UCSD-AML1 (cell line): Measurements from ENCODE around the gene LTBP4.
A peak's percentile ranks its signal among the peaks of the same experiment; 100 is the strongest.
"Not testable (repeated sequence)": the region's sequence is repeated elsewhere in the genome, so short reads cannot be mapped to it uniquely, and the experiment has no call there.

Experiments used
- DNase-seq: peaks from one replicate; lab custom pipeline; 2025; ENCODE audit not compliant: unreplicated experiment; lab: John Stamatoyannopoulos, UW

The LTBP4 gene

DNA sequence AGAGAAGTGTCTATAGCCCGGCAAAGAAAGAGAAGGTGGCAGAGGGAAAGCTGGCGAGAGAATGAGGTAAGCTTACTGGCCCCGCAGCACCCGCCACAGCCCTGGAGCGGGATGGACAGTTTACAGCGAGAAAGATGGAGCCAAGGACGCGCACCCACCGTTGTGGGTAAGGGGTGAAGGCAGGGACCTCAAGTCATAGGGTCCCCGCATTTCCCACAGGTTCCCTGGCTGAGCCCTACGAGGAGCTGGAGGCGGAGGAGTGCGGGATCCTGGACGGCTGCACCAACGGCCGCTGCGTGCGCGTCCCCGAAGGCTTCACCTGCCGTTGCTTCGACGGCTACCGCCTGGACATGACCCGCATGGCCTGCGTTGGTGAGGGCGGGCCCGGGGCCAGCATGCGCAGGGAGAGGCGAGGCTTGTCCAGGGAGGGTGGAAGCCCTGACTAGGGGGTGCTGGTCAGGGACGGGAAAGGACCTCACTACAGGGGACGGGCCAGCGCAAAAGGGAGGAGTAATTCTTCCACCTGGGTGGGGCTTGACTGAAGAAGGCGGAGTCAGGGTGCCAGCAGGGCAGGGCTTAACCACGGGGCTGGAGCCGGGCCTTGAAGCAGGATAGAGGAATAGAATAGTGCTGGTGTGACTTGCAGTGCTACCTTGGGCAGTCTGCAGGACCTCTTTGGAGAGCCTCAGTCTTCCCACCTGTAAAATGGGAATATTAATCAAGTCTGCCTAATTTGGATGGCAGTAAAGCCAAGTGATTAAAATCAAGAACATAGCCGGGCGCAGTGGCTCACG, 26.5 kb downstream of the LTBP4 start:
- DNase-seq, result no peak

DNA sequence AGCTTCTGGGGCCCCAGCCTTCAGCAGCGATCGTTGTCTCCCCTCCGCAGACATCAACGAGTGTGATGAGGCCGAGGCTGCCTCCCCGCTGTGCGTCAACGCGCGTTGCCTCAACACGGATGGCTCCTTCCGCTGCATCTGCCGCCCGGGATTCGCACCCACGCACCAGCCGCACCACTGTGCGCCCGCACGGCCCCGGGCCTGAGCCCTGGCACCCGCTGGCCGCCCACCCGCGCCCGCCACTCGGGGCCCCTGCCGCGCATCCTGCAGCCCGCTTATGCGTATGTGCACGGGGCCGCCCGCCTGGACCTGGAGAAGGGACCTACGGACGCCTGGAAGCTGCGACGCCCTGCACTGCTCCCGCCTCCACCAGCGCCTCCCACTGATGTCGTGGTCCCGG, 28.2 kb downstream of the LTBP4 start:
- no peak for DNase-seq

DNA sequence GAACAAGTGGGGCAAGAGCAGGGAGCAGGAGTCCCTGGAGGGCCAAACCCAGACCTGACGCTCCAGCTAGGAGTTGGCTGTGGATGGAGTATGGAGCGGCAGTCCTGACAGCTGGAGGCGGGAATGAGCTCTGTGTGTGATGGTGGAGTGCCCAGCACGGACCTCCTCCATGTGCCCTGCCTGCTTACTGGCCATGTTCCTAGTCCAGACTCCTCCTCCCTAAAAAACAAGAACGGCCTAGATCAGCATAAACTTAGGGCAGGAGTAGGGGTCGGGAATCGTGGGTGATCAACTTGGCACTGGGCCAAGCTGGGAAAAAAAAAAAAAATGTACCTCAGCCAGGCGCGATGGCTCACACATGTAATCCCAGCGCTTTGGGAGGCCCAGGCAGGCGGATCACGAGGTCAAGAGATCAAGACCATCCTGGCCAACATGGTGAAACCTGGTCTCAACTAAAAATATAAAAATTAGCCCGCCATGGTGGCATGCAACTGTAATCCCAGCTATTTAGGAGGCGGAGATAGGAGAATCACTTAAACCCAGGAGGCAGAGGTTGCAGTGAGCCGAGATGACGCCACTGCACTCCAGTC, 29.5 kb downstream of the LTBP4 start:
- no peak for DNase-seq

DNA sequence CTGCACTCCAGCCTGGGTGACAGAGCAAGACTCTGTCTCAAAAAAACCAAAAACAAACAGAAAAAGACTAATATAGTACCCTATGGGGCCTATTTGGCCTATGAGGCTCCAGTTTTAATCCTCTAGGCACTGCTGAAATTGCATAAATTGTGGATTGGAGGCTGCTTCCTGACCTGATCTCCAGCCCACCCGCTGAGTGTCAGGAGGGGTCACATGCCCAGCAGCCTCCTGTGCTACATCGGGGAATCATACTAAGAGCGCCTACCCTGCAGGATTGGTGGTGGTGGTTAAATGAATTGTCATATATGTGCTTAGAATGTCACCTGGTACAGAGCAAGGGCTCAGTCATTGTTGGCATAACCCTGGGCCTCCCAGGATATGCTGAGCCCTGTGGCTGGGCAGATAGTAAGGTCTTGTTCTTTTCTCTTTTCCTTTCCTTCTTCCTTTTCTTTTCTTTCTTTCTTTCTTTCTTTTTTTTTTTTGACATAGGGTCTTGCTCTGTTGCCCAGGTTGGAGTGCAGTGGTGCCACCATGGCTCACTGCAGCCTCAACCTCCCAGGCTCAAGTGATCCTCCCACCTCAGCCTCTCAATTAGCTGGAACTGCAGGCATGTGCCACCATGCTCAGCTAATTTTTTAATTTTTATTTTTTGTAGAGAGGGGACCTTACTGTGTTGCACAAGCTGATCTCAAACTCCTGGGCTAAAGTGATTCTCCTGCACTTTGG, 31.3 kb downstream of the LTBP4 start:
- no peak for DNase-seq

DNA sequence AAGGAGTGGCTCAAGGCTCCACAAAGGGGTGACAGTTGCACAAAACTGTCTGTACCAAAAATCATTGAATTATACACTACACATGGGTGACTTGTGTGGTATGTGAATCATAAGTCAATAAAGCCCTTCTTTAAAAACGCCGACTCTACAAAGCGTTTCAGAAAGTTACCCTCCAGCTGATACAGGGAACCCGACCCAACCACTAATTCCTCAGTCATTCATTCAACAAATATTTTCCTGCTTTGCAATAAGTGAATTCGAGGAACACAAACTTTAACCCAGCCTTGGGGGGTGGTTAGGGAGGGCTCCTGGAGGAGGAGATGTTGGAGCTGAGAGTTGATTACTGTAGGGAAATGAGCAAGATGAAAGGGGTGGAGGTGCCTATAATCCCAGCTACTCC, 32.0 kb downstream of the LTBP4 start:
- DNase-seq, result no peak

DNA sequence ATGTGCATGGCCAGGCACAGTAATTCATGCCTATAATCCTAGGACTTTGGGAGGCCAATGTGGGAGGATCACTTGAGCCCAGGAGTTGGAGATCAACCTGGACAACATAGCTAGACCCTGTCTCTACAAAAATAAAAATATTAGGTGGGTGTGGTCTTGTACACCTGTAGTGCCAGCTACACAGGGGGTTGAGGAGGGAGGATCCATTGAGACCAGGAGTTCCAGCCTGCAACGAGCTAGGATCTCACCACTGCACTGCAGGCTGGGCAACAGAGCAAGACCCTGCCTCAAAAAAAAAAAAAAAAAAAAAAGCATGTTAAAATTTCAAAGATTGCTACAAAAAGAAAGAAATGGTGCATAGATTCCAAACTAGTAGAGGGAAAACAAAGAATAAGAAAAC, 37.2 kb downstream of the LTBP4 start:
- DNase-seq, result no peak

DNA sequence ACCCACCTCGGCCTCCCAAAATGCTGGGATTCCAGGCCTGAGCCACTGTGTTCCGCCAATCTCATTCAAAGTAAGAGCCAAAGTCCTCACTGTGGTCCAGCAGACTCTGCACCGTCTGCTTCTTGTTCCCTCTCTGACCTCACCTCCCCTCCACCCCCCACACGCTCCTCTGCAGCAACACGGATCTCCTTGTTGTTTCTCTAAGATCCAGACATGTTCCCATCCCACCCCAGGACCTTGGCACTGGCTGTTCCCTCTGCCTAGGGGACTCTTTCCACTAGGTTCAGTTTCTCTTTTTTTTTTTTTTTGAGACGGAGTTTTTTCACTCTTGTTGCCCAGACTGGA, 38.4 kb downstream of the LTBP4 start:
- DNase-seq, result no peak

DNA sequence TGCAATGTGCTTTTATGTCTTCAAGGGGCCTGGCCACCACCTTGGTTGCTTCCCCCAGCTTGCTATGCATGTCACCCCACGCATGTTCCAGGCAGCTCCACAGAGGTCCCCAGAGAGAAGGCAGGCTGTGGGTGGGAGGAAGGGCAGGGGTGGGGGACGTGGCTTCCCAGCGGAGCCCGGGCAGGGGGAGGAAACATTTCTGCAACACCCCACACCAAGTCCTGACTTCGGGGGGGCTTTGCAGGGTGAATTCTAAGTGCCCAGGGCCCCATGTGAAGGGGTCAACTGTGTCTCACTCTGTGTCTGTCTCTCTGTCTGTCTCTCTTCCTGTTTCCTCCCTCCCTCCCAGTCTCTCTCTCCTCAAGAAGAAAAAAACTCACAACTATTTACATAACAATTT, 39.6 kb downstream of the LTBP4 start:
- peak; percentile 28 for DNase-seq

DNA sequence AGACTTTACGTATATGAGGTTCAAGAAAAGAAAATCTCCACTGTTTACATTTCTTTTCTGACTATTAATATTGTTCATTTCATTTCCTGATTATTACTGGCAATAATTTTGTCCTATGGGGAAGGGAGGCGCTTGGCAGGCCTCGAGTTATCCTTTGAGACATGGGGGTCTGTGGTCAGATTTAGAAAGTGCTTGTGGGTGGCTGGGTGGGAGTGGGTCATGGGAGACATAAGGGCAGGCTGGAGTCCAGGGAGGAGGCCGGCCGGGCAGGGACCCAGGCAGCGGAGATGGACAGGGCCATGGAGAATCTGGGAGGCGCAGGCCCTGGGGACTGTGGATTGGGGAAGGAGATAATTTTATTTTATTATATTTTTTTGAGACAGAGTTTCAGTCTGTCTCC, 40.1 kb downstream of the LTBP4 start:
- no peak for DNase-seq

DNA sequence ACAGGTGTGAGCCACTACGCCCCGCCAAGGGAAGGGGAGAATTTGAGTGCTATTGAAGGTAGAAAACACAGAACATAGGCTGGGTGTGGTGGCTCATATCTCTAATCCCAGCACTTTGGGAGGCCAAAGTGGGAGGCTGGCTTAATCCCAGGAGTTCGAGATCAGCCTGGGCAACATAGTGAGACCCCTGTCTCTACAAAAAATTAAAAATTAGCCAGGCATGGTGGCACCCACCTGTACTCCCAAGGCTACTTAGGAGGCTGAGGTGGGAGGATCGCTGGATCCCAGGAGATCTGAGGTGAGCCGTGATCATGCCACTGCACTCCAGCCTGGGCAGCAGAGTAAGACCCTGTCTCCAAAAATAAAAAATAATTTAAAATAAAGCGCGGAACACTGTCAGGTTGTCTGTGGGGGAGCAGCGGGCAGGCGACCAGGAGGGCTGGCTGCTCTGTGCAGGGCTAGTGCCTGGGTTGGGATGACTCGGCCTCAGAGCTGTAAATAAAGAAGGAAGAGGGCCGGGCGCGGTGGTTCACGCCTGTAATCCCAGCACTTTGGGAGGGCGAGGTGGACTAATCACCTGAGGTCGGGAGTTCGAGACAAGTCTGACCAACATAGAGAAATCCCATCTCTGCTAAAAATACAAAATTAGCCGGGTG, 41.0 kb downstream of the LTBP4 start:
- no peak for DNase-seq

DNA sequence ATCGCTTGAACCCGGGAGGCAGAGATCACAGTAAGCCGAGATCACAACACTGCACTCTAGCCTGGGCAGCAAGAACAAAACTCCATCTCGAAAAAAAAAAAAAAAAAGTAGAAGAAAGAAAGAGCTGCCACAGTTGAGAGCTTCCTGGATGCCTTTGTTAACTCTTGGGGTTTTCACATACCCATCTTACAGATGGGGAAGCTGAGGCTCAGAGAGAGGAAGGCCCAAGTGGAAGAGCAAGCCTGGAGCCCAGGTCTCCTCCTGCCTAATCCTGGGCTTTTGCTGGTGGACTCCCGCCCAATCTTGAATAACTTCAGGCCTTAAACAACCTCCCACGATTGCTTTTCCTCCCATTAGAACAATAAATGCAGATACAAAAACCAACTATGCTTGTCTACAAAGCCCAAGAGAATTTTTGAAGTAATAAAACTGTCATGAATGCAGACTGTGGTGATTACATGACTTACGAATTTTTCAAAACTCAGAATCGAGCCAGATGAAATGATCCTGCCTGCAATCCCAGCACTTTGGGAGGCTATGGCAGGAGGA, 41.7 kb downstream of the LTBP4 start:
- DNase-seq, result no peak

DNA sequence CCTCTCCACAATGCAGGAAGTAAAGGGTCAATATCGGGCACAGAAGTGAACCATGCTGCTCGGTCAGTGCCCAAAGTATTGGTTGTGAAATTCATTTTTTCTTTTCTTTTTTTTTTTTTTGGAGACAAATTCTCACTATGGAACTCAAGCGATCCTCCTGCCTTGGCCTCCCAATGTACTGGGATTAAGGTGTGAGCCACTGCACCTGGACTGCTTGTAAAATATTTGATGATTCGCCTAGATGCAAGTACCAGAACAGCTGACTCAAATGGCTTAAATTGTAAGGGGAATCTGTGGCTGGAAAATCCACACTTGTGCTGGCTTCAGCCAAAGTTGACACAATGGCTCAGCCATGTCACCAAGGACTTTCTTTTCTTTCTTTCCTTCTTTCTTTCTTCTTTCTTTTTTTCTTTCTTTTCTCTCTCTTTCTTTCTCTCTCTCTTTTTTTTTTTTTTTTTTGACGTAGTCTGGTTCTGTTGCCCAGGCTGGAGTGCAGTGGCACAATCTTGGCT, 45.6 kb downstream of the LTBP4 start:
- no peak for DNase-seq

DNA sequence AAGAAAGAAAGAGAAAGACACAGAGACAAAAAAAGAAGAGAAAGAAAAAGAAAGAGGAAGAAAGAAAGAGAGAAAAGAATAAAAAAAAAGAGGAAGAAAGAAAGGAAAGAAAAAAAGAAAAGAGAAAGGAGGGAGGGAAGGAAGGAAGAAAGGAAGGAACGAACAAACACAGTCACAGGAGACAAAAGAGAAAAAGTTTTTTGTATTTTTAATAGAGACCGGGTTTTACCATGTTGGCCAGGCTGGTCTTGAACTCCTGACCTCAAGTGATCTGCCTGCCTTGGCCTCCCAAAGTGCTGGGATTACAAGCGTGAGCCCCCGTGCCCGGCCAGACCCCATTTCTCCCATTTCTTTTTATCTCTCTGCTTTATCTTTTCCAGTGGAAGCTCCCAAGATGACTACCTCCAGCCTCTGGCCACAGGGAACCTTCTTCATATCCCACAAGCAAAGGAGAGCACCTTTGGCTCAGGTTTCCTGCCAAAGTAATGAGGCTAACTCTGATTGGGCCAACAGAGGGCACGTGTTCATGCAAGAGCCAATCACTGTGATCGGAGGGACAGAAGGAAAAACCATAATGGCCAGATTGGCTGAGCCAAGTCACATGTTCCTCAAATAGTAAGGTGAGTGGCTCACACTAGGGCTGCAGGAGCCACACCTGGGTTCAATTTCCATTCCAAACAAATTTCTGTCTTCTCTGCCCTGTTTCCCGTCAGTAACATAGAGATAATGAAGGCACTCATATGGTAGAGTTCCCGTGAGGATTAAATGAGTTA, 48.9 kb downstream of the LTBP4 start:
- DNase-seq, result not testable (repeated sequence)

DNA sequence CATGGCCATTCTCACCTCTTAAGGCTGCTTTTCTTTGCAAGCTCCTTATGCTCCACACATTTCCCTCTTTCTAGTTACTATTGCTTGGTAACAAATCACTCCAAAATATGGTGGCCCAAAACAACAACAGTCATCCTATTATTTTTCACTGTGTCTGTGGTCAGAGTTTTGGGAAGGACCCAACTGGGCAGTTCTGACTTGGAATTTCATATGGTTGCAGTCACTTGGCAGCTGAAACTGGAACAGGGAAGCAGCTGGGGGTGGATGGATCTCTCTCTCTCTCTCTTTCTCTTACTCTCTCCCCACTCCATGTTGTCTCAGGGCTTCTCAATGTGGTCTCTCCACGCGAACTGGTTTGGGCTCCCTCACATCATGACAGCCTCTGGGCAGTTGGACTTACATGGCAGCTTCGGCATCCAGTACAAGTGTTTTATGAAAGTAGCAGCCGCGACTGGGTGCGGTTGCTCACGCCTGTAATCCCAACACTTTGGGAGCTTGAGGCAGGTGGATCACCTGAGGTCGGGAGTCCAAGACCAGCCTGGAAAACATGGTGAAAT, 49.7 kb downstream of the LTBP4 start:
- DNase-seq, result no peak

DNA sequence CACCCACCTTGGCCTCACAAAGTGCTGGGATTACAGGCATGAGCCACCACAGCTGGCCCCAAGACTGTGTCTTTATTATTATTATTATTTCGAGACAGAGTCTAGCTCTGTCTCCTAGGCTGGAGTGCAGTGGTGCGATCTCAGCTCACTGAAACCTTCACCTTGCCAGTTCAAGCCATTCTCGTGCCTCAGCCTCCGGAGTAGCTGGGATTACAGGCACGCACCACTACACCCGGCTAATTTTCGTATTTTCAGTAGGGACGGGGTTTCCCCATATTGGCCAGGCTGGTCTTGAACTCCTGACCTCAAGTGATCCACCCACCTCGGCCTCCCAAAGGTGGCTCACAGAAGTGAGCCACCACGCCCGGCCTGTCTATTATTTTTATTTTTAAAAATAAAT, 51.1 kb downstream of the LTBP4 start:
- DNase-seq, result not testable (repeated sequence)

DNA sequence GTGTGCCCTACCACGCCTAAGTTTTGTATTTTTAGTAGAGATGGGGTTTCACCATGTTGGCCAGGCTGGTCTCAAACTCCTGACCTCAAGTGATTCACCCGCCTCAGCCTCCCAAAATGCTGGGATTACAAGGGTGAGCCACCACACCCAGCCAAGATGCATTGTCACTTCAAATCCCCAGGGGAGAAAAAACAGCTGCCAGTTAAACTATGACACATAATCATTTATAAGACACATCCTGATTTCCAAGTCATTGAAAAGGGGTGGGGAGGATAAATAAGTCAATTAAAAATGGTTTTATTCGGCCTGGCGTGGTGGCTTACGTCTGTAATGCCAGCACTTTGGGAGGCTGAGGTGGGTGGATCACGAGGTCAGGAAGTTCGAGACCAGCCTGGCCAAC, 54.5 kb downstream of the LTBP4 start:
- DNase-seq, result not testable (repeated sequence)

DNA sequence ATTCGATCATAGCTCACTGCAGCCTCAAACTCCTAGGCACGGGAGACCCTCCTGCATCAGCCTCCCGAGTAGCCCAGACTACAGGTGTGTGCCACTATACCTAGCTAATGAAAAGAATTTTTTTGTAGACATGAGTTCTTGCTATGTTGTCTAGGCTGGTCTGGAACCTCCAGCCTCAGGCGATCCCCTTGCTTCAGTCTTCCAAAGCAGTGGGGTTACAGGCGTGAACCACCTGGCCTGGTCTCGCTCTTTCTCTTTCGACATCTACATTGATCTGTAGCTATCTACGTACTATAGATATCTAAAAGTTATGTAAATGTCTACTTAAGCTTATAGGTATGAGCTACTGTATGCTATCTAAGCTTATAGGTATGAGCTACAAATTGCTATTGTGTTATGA, 56.9 kb downstream of the LTBP4 start:
- no peak for DNase-seq

DNA sequence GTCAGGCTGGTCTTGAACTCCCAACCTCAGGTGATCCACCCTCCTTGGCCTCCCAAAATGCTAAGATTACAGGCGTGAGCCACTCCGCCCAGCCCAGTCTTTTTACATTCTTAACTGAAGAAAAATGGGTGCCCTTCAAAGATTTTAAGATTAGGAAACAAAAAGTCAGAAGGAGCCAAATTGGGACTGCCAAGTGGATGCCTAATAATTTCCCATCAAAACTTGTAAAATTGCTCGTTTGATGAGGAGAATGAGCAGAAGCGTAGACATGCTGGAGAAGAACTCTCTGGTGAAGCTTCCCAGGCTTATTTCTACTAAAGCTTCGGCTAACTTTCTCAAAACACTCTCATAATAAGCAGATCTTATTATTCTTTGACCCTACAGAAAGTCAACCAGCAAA, 57.9 kb downstream of the LTBP4 start:
- no peak for DNase-seq

DNA sequence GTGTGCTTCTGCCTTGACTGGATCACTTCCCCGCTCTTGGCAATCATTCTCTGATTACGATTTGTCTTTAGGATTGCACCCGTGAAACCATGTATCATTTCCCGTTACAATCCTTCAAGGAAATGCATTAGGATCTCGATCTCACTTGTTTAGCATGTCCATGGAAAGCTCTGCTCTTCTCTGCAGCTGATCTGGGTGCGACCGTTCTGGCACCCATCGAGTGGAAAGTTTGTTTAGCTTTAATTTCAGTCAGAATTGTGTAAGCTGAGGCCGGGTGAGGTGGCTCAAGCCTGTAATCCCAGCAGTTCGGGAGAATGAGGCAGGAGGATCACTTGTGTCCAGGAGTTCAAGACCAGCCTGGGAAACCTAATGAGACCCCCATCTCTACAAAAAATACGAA, 58.4 kb downstream of the LTBP4 start:
- DNase-seq, result no peak

DNA sequence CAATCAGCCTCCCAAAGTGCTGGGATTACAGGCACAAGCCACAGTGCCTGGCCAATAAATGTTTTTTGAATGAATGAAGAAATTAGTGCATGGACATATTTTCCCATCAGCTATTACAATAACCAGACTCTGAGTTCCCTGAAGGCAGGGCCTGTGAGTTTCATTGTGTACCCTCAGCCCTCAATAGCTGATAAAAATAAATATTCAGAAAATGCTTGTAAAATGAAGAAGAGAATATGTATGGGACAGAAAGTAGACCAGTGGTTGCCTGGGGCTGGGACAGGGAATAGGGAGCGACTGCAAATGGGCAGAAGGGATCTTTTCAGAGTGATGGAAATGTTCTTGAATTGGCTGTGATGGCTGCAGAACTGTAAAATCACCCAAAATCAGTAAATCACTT, 60.4 kb downstream of the LTBP4 start:
- no peak for DNase-seq
